ENCODE measurements around the gene C4orf50.

Gene C4orf50

DNA sequence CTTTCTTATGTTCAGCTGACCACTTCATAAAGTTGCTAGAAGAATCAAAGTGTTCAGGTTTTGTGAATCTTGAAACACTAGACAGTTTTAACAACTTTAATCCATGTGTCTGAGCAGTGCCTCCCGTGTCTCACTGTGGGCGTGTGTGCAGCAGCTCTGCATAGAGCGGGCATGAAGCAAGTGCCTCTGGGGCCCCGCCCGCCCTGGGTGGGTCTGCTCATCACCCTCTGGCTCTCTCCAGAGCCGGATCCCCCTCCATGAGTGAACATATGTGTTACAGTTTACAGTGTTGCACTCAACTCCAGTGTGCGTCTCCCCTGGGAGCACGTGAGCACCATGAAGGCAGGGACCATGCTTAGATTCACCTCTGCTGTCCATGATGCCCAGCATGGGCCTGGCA lies 87.8 kb downstream of the C4orf50 start:
- TF ChIP-seq, protein P1, sequence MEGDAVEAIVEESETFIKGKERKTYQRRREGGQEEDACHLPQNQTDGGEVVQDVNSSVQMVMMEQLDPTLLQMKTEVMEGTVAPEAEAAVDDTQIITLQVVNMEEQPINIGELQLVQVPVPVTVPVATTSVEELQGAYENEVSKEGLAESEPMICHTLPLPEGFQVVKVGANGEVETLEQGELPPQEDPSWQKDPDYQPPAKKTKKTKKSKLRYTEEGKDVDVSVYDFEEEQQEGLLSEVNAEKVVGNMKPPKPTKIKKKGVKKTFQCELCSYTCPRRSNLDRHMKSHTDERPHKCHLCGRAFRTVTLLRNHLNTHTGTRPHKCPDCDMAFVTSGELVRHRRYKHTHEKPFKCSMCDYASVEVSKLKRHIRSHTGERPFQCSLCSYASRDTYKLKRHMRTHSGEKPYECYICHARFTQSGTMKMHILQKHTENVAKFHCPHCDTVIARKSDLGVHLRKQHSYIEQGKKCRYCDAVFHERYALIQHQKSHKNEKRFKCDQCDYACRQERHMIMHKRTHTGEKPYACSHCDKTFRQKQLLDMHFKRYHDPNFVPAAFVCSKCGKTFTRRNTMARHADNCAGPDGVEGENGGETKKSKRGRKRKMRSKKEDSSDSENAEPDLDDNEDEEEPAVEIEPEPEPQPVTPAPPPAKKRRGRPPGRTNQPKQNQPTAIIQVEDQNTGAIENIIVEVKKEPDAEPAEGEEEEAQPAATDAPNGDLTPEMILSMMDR (IDR thresholded peaks at IDR 0.05; ENCODE audit: control insufficient read depth, insufficient read depth, low read depth, low read length, missing control alignments), result no peak
- no peak for DNase-seq (ENCODE audit: low read depth)
- H3K4me3 ChIP-seq (ENCODE audit: control insufficient read depth, low read depth, low read length), result no peak overlapping the region

DNA sequence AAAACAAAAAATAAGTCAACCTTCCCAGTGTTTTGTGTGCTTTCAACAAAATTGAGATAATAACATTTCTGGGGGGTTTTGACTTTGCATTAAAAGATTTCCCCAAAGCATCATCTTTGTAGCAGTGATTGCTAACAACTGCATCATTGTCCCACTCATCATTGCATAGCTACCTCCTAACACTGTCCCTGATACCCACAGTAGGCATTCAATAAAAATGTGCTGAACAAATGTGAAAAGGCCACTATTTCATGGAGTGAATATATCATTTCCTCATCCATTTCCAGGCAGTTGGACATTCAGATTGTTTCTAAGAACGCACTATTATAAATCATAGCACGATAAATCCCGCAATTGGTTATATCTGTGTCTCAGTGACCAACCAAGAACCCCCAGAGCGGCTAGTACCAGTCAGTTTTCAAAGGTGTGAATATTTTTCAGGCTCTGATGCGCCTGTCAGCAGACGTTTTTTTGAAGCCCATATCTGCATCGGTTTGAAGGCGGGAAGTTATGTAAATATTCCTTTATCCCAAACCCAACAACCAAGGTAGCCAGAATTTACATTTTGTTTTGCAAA lies 89.3 kb downstream of the C4orf50 start:
- TF ChIP-seq, protein P1 (IDR thresholded peaks at IDR 0.05; ENCODE audit: control insufficient read depth, insufficient read depth, low read depth, low read length, missing control alignments), result no peak
- DNase-seq (ENCODE audit: low read depth), result no peak
- H3K4me3 ChIP-seq (ENCODE audit: control insufficient read depth, low read depth, low read length), result no peak overlapping the region

DNA sequence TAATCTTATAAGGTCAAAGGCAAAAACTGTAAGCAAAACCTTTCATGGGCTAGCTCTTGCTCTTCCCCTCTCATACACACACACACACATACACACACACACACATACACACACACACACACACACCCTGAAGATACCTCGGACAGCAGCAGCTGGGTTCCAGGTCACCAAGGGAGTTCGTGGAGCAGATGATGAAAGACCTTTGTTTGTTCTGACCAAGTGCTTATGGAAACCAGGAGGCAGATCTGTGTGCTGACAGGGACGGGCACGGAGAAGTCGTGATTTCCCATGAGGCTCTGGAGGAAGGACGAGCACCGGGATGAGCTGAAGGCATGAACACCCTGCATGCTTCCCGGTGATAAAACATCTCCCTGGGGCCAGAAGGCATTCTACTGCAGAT lies 90.0 kb downstream of the C4orf50 start:
- DNase-seq (ENCODE audit: low read depth), result no peak
- H3K4me3 ChIP-seq (ENCODE audit: control insufficient read depth, low read depth, low read length), result no peak overlapping the region
- TF ChIP-seq, protein P1 (IDR thresholded peaks at IDR 0.05; ENCODE audit: control insufficient read depth, insufficient read depth, low read depth, low read length, missing control alignments), result no peak

DNA sequence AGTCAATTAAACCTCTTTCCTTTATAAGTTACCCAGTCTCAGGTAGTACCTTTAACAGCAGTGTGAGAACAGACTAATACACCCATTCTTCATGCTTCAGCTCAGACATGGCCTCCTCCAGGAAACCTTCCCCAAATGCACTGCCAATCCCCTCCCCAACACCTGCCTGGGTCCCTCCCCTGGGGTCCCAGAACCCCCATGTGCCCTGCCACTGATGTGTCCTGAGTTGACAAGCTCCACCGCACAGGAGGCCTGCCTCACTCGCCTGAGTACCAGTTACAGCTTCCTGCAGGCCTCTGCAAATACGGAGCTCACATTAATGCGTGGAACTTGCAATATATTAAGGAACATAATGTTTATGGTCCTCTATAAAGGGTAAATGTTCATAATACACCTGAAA lies 90.5 kb downstream of the C4orf50 start:
- no peak overlapping the region for H3K4me3 ChIP-seq (ENCODE audit: control insufficient read depth, low read depth, low read length)
- TF ChIP-seq, protein P1 (IDR thresholded peaks at IDR 0.05; ENCODE audit: control insufficient read depth, insufficient read depth, low read depth, low read length, missing control alignments), result no peak
- no peak for DNase-seq (ENCODE audit: low read depth)

DNA sequence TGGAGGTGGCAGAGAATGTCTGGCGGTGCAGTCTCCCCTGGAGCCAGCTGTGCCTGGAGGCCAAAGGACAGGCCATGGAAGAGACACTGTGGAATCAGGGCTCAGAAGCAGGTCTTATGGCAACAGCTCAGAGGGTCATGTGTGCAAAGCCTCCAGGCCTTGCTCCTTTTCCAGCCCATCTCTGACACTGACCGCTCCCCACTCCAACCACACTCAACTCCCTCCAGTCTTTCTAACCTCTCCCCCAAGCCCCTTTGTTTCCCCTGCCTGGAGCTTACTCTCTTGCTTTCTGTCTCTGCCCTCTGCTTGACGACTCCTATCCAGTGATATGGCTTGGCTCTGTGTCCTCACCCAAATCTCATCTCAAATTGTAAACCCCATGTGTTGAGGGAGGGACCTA lies 91.1 kb downstream of the C4orf50 start:
- no peak for DNase-seq (ENCODE audit: low read depth)
- TF ChIP-seq, protein P1 (IDR thresholded peaks at IDR 0.05; ENCODE audit: control insufficient read depth, insufficient read depth, low read depth, low read length, missing control alignments), result no peak
- H3K4me3 ChIP-seq (ENCODE audit: control insufficient read depth, low read depth, low read length), result no peak overlapping the region

DNA sequence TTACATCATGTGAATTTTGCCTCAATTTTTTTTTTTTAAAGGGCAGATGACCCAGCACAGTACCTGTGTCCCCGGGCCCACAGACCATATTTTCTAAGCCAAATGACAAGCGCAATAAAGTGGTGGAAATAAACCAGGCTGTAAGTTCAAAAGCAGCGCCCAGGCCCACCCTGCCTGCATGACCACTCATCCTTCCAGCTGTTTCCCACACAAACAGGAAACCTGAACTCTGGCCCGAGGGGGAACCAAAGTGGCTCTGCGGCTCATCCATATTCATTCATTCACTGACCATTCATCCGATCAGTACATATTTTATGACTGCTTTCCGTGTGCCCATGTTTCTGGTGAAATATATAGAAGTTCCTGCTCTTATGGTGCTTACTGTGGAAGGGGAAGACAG lies 91.6 kb downstream of the C4orf50 start:
- TF ChIP-seq, protein P1 (IDR thresholded peaks at IDR 0.05; ENCODE audit: control insufficient read depth, insufficient read depth, low read depth, low read length, missing control alignments), result no peak
- DNase-seq (ENCODE audit: low read depth), result no peak
- H3K4me3 ChIP-seq (ENCODE audit: control insufficient read depth, low read depth, low read length), result no peak overlapping the region

Measured in AG09309 (cell line).